Inflammatory macrophage treated with lipopolysaccharide for 4 hours (primary cell): Measurements from ENCODE around the gene ZBTB6.
A peak's percentile ranks its signal among the peaks of the same experiment; 100 is the strongest.

Experiments used
- DNase-seq: peaks from one replicate; pipeline ENCODE4 v3.0.0-alpha.2; 2020

ZBTB6 gene, protein sequence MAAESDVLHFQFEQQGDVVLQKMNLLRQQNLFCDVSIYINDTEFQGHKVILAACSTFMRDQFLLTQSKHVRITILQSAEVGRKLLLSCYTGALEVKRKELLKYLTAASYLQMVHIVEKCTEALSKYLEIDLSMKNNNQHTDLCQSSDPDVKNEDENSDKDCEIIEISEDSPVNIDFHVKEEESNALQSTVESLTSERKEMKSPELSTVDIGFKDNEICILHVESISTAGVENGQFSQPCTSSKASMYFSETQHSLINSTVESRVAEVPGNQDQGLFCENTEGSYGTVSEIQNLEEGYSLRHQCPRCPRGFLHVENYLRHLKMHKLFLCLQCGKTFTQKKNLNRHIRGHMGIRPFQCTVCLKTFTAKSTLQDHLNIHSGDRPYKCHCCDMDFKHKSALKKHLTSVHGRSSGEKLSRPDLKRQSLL

DNA sequence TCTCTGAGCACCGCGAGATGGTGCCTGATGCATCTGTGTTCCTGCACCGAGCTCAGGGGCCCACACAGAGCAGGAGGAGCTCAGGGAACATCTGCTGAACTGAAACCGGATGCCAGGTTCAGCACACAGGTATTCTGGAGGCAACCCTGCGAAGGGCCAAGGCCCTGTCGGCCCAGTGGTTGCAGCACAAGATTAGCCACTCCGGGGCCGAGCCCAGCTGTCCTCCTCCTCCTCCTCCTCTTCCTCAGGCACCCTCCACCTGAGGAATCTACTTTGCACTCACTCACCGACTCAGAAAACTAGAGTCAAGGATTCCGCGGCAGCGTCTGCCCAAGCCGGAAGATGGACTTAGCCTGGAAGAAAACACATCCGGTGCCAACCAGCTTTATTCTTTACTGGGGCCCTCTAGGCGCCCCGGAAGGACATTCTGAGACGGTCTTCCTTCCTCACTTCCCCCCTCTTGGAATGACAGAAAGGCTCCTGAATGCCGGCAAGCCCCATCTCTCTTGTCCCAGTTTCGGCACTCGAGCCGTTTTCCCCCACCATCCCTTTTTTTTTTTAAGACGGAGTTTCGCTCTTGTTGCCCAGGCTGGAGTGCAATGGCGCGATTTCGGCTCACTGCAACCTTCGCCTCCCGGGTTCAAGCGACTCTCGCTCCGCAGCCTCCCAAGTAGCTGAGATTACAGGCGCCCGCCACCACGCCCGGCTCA is at the start of gene ZBTB6:
ZBTB6 (minus strand) TSS at position 360 of the 710 bp plus-strand sequence. CDS start 1,251 bp downstream, outside the sequence.
- peak; percentile 85 for DNase-seq

DNA sequence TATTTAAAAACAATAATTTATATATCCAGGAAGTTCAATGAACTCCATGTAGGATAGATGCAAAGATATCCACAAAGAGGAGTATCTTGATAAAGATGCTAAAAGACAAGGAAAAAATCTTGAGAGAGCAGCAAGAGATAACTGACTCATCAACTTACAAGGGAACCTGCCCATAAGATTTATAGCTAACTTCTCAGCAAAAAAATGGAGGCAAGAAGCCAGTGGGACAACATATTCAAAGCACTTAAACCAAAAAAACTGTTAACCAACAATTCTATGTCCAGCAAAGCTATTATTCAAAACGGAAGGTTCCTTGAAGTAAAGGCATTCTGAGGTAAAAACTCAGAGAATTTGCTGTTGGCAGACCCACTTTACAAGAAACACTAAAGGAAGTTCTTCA is 48.0 kb upstream of the ZBTB6 start:
- DNase-seq = no peak

DNA sequence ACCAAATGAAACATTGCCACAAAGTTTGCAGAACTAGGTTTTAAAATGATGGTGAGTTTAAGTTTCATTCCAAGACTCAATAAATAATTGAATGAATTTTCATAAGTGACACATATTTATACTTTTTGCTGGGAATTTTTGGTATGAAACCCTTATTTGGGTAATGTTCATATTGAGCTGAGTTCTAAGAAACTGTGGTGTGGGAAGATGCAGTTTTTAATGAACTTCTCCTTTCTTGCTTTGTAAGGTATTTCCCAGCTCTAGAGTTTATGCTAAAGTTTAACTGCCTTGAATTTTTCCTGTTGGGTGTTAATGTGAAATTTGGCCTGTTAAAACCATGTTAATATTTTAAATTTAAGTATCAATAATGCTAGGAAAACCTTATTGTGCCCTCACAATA is 42.8 kb upstream of the ZBTB6 start:
- peak; percentile 32 for DNase-seq

DNA sequence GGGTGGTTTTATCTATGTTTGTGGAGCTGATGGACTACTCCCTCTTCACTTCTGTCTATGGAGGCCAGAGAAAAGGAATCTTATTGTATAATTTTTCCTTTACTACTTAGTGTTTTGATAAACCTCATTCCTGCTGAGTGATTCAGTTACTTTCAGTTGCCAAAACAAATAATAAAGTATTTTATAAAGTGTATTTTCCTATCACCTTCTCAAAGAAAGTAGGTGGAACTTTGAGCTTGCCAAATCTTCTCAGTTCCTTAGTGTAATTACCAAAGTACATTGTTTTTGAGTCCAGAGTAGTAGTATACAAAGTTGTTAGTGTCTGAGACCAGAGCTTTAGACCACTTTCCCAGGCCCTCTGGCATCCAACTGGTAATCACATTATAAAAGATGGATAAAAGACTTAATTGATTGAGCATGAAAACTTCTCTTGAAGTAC is 41.1 kb upstream of the ZBTB6 start:
- DNase-seq = no peak

DNA sequence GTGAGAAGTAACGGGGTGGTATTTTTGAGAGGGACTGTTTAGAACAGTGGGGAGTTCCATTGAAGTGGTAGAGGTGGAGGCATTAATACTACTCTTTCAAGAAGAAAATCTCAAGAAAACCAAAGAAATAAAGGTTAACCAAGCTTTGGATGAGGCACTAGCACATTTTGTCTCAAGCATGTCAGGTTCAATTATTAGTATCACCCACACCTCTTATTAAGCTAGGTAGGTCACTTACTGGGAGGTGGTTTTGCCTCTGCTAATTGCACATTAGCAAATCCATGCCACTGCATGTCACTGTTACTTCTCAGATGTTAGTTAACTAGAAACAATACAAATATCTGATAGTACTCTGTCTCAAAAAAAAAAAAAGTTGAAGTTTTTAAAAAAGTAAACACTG is 37.9 kb upstream of the ZBTB6 start:
- no peak for DNase-seq

DNA sequence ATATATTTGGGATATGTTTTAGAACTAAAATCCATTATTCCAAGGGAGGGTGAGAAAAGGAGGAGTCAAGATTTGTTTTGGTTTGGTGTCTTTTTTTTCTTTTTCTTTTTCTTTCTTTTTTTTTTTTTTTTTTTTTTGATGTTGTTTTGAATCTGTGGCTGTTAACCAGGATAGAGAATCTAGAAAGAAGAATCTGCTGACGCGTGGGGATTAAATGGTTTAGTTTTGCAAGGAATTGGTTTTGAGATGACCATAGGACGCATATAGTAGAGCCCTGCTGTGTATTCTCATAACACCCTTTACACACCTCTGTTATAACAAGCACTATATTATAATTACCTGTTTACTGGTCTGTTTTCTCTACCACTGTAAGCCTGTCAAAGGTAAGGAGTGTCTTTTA is 37.1 kb upstream of the ZBTB6 start:
- no peak for DNase-seq

DNA sequence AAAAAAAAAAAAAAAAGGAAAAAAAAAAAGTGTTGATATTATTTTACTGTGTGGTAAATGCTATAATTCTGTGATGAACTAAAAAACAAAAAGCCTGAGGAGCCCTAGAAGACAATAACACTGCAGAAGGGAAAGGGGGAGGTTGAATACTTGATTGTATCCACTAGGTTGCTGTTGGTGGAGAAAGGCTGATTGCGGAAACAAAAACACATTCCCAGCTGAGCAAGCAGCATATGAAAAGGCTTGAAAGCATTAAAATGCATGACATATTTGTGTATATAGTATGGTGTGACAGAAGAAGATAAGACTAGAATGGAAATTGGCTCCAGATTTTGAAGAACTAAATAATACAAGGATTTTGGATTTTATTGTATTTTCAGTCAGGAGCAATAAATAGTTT is 36.6 kb upstream of the ZBTB6 start:
- DNase-seq = no peak

DNA sequence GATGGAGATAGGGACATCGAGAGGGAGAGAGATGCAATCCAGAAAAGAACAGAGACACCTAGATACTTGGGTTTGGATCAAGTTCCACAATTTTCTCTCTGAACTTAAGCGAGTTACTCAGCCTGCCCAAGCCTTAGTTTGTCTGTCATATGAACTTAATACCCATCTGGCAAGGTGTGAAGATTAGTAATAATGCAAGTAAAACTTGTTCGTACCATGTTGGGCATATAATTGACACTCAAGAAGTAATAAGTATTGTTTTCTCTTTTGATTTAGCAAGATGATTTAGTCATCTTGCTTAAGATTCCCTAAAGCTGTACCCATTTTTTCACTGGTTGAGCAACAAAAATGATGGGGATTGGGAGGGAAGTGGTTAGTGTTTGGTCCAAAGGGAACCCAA is 35.2 kb upstream of the ZBTB6 start:
- DNase-seq = peak; percentile 49

DNA sequence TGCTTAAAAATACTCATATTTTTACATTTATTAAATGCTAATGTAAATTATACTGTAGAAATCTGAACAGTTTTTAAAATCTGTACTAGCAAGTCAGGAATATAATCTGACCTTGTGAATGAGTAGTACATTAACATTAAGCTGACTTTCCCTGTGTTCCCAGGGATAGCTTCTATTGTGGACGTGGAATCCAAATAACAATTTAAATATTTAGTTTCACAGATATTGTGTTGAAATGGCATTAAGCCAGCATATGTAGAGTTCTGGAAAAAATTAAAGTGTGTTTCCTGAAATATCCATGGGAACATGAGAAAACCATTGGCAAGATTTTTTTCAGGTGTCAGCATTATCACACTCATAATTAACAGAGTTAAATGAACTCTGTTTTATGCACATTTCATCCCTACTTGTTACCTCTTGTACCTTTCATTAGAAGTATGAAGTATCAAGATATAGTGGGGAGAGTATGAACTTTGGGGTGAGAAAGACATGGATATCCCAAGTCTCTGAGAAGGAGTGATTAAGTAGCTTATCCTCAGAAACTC is 33.4 kb upstream of the ZBTB6 start:
- no peak for DNase-seq

DNA sequence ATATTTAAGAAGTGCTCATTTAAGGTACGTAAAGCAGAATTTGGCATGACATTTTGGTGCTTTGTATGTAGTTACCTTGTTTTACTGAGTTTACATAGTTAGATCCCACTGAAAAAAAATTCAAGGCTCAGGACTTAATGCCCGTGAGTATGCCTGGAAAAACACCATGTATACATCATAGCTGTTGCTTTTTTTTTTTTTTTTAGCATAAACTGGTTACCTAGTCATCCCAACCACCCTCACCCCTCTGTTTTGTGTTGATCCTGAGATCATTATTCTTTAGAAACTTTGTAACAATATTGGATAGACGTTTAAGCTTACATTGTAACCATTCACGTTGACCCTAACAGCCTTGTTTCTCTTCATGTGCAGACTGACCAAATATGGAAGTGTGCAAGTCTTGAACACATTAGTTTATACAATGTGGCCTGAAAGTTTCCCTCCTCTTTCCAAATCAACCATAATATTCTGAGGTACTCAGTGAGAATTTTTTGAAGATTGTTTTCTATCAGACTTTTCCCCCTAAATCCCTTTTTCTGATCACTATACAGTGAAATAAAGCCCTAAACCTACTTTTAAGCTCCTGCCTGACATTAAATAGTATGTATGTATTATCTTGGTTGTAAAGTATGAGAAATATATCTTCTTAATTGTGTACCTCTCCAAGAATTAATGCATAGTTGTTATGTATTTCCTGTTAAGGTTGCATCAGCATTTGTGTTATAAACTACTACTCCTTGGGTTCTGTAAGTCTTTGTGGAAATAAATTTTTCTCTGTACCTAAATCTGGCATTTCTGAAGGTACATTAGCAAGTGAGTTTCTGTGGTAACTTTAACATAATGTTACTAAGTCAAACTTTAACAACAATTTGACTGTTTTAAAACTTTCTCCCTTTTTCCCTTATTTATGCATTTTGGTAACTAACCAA is 32.1 kb upstream of the ZBTB6 start:
- no peak for DNase-seq

DNA sequence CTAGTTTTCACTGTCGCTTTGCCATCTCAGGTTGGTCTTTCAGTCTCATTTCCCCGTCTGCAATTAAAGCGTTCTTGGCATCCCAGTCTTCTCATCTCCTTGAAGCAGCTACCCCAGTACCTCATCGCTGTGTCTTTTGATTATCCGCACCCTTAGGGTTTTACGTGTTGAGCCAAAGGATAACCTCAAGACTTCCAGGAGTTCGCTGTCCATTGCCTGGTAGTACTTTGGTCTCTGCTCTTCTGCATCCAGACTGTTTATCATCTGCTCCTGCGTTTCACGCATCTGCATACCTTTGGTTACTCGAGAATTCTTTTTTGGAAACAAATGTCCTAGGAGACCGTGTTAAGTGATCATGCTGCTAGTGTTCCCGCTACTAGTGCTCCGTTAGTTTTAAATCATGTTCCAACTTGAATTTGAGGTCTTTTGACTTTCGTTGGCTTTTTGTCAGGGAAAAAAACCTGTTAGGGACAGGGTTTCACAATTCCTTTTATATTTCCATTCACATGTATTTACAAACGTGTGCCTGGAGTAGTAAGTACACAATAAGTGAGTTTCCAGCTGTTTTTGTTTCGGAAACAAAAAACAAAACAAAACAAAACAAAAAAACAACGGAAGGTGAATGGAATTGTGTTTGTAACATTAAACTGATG is 28.6 kb upstream of the ZBTB6 start:
- DNase-seq = no peak

DNA sequence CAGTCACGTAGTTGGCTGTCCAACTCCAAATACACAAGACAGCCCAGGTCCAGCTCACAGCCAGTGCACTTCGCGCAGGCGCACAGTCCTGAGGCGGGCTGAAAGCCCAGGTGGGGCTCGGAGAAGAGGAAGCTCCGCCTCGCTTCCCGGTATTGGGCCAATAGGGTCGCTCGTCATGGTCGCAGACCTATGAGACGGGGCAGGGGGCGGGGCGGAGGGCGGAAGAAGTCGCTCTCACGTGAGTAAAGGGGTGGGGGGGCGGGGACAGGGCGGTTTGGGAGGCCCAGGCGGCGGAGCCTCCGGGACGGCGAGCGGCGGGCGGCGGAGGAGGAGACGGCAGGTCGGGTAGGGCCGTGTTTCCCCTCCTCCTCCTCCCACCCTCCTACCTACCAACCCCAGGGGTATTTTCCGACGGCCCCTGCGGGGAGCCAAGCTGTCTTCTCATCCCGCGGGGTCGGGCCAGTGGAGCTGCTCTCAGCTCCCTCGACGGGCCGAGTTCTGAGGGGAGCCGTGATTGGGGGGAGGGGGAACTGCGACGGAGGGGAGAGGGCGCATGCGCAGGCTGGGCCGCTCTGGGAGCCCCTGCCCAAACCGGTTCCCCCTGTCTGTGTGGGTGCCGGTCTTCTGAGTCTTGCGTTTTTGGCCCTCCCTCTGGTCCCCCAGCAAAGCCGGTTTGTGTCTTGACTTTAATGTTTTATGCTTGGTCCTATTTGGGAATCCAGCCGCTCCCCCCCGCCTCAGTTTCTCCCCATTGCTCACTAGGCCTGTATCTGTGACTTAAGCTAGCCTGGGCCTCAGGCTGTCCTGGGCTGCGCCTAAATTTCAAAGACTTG is 27.8 kb upstream of the ZBTB6 start, which contains the start of gene RABGAP1:
RABGAP1 (plus strand) TSS at position 272 of the 833 bp plus-strand sequence. CDS start 16,040 bp downstream, outside the sequence.
- DNase-seq = peak; percentile 99

DNA sequence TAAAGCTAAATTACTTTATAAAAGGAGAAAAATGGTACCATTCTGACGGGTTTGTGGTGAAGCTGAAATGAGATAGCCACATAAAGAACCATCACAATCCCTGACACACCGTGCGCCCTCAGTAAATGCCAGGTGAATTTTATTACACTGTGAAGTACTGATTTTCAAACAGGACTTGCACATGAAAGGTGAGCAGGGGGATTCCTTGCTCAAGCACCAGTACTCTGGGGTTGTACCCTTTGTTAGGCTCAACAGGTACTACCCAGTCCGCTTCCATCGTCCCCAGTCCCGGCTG is 27.3 kb upstream of the ZBTB6 start:
- no peak for DNase-seq

DNA sequence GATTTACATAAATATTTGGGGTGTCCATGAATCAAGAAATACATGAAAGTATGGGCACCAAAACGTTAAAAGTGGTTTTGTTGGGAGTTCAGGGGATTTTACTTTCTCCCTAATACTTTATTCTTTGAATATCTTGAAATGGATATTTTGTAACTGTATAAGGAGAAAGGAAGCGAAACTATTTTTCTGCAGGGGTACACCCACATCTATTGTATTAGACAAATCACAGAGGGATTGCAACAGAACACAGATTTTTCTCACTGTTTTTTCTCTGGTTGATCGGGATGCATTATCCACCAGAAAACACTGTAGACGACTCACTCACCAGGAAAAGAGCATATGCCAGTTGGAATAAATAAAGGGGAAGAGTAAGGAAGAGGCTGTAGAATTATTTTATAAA is 26.5 kb upstream of the ZBTB6 start:
- peak; percentile 84 for DNase-seq

DNA sequence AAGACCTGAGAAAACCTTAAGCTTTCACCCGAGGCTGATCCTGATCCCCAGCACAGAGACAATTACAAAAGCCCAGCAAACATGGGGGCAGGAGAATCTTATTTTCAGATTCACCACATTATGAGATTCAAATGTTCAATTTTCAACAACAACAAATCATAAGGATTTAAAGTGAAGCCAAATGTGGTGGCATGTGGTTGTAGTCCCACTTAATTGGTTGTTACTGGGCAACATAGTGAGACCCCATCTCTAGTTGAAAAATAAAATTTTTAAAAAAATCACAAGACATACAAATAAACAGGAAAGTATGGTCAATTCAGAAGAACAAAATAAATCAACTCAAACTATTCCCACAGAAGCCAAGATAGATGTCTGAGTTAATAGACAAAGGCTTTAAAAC is 23.8 kb upstream of the ZBTB6 start:
- no peak for DNase-seq

DNA sequence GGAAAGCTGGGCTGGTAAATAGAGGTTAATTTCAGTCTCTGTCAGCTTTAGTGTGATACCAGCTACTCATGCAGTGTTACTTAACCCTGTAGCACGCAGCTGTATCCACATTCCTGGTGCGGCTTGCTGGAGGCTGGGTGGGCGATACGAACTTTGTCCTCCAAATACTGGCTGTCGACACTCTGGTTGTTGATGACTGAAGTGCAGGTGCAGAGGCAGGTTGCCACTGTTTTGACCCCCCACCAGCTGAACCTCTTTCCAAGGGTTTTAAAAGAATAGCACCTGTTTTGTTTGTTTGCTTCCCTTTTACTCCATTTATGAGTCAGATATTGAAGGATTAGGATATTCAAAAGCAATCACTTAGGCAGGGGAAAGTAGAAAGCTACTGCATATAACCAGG is 23.3 kb upstream of the ZBTB6 start:
- no peak for DNase-seq

DNA sequence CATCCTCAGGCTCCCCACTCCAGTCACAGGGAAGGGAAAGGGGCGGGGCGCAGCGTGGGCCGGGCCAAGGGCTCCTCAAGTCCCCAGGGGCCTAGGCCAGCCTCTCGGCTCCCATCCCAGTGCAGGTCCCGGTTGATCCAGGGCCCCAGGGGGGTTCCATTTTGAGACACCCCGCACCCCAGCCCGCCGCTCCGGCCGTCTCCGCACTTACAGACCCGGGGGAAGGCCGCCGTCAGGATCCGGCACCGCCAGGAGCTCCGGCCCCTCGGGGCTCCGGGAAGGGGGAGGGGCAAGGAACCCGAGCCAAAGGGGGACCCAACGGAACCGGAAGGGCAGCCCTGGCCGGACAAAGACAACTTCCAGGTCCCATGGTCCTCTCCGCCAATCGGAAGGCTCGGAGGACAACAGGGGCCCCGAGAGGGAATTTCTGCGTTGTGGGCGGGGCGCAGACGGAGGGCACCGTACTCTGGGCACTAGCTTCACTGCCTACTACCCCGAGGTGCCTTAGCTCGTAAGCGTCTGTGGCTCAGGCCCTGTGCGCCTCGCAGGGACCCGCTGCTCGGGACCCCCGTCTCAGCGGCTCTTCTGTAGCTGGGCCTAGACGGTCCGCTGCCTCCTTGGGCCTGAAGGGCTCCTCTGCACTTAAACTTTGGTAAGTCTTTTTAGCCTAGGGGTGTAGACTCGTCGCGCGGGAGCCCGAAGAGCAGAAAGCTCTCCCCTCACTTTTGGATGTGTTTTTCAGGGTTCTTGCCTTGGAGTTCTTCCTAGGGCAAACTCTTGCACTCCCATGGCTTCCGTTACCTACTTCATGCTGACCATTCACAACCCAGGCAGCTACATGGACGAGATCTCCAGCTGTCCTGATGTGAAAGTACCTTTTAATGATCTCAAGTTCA is 18.4 kb upstream of the ZBTB6 start, which contains the start of gene ZBTB26:
ZBTB26 (minus strand) TSS at position 287 of the 896 bp plus-strand sequence. CDS start 11,578 bp downstream, outside the sequence.
- peak; percentile 97 for DNase-seq

DNA sequence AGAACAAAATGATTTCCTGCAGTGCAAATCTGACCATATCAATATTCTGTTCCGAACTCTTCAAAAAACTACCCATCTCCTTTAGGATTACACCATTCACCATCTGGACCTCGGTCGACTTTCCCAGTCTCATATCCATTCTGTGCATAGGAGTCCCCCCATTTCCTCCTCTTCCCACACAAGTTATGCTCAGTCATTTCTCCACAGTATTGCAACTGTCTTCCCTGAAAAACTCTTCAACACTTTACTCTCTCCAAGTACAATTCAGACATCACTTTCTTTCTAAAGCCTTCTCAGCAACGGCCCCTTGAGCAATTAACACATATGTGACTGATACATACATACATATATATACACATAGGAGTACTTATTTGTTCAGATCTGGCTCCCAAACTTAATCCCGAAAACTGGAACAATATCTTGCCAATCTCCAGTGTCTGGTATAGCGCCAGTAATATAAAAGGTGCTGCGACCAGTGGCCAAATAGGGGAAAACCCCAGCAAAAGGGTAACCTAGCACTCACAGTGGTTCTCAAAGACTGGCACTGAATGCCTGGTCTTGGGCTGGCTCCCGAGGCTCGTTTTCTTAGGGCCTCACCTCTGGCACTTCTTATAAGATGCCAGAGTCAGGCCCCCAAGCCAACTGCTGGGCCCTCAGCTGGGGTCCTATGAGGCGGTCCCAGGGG is 17.6 kb upstream of the ZBTB6 start:
- DNase-seq = peak; percentile 25

DNA sequence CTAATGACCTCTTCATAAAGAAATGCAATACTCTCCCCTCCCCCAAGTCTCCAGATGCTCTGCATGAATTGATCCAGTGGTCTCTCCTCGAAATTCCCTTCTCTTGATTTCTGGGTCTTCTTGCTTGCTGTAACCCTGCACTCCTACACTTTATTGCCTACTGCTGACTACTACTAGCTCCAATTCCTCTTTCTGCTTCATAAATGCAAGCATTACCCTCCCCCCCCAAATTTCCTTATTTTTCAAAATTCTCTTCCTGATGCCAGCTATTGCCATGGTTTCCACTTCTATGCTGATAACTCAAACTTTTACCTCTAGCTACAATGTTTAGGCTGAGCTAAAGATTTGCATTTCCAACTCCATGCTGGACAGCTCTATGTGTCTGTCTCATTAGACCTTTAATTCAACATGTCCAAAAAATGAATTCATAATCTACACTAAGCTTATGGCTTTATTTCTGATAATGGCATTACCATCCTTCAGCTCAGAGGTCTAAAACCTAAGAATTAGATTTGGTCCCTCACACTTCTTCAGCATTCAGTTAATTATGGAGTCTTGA is 16.8 kb upstream of the ZBTB6 start:
- peak; percentile 60 for DNase-seq
